IPS-18a (cell line): ENCODE results near the gene HIGD2A.

Source experiments
- H3K27ac ChIP-seq: one replicate; pipeline ENCODE4 v1.5.1; 2013; ENCODE audit warnings: low read length
- H3K27me3 ChIP-seq: one replicate; pipeline ENCODE4 v1.6.1; 2013; ENCODE audit warnings: mild to moderate bottlenecking, low read length; ENCODE audit not compliant: control insufficient read depth, insufficient read depth
- H3K36me3 ChIP-seq: one replicate; pipeline ENCODE4 v1.6.1; 2013; ENCODE audit warnings: low read depth, low read length; ENCODE audit not compliant: control insufficient read depth
- H3K4me1 ChIP-seq: one replicate; pipeline ENCODE4 v1.6.1; 2013; ENCODE audit warnings: low read depth, low read length; ENCODE audit not compliant: control insufficient read depth
- H3K4me3 ChIP-seq: one replicate; pipeline ENCODE4 v1.5.1; 2013; ENCODE audit warnings: low read length
- H3K9ac ChIP-seq: one replicate; pipeline ENCODE4 v1.6.1; 2013; ENCODE audit warnings: mild to moderate bottlenecking, low read length, moderate library complexity
- H3K9me3 ChIP-seq: one replicate; pipeline ENCODE4 v1.6.1; 2013; ENCODE audit warnings: low read depth, low read length; ENCODE audit not compliant: control insufficient read depth

Gene HIGD2A

GRCh38 chr5:176388444-176389134, at the start of gene HIGD2A, which contains the start of gene NOP16:
Gene HIGD2A, plus strand, starts transcription at chr5:176388751. Its CDS starts 69 bp downstream, at chr5:176388820.
Gene NOP16, minus strand, starts transcription at chr5:176388598. Its CDS starts 59 bp downstream, at chr5:176388539.
- no peaks in the 10 kb centered on the region for H3K9me3 ChIP-seq
- H3K27ac ChIP-seq = peak within 1 kb of the TSS; percentile 99
- H3K9ac ChIP-seq = peak within 1 kb of the TSS; percentile 99
- H3K36me3 ChIP-seq = peaks cover 35% of the 10 kb centered on the region
- H3K4me3 ChIP-seq = peak within 1 kb of the TSS; percentile 100
- H3K27me3 ChIP-seq = no peaks in the 10 kb centered on the region
- H3K4me1 ChIP-seq = peaks cover 8% of the 10 kb centered on the region

GRCh38 chr5:176339304-176339703, 49.2 kb upstream of the HIGD2A start:
- H3K27me3 ChIP-seq = no peaks in the 10 kb centered on the region
- no peaks in the 10 kb centered on the region for H3K9me3 ChIP-seq
- H3K4me1 ChIP-seq = no peaks in the 10 kb centered on the region
- H3K4me3 ChIP-seq = no peak overlapping the region
- no peak overlapping the region for H3K27ac ChIP-seq
- peaks cover 20% of the 10 kb centered on the region for H3K36me3 ChIP-seq
- no peak overlapping the region for H3K9ac ChIP-seq

- H3K9ac ChIP-seq = no peak overlapping the region
- no peak overlapping the region for H3K4me3 ChIP-seq
- H3K27ac ChIP-seq = no peak overlapping the region
- no peaks in the 10 kb centered on the region for H3K9me3 ChIP-seq
- H3K27me3 ChIP-seq = no peaks in the 10 kb centered on the region
- peaks cover 36% of the 10 kb centered on the region for H3K36me3 ChIP-seq
- H3K4me1 ChIP-seq = no peaks in the 10 kb centered on the region
Measured at GRCh38 chr5:176341325-176342157, 47.0 kb upstream of the HIGD2A start.

GRCh38 chr5:176342158-176342483, 46.4 kb upstream of the HIGD2A start:
- no peak overlapping the region for H3K27ac ChIP-seq
- H3K27me3 ChIP-seq = no peaks in the 10 kb centered on the region
- no peaks in the 10 kb centered on the region for H3K9me3 ChIP-seq
- no peak overlapping the region for H3K4me3 ChIP-seq
- H3K4me1 ChIP-seq = no peaks in the 10 kb centered on the region
- H3K9ac ChIP-seq = no peak overlapping the region
- peaks cover 36% of the 10 kb centered on the region for H3K36me3 ChIP-seq

- Histone ChIP-seq H3K27ac (no peak overlapping the region), H3K9ac (no peak overlapping the region), H3K9me3 (no peaks in the 10 kb centered on the region), H3K4me3 (no peak overlapping the region), H3K27me3 (no peaks in the 10 kb centered on the region), H3K36me3 (peaks cover 39% of the 10 kb centered on the region), H3K4me1 (no peaks in the 10 kb centered on the region)
Measured at GRCh38 chr5:176342766-176343458, 45.6 kb upstream of the HIGD2A start.

- Histone ChIP-seq H3K4me3 (no peak overlapping the region), H3K27me3 (no peaks in the 10 kb centered on the region), H3K36me3 (peaks cover 91% of the 10 kb centered on the region), H3K9me3 (no peaks in the 10 kb centered on the region), H3K9ac (no peak overlapping the region), H3K4me1 (no peaks in the 10 kb centered on the region), H3K27ac (no peak overlapping the region)
Measured at GRCh38 chr5:176350416-176350815, 38.1 kb upstream of the HIGD2A start.

GRCh38 chr5:176352116-176352878, 36.3 kb upstream of the HIGD2A start:
- Histone ChIP-seq H3K36me3 (peaks cover 79% of the 10 kb centered on the region), H3K9me3 (no peaks in the 10 kb centered on the region), H3K4me1 (no peaks in the 10 kb centered on the region), H3K4me3 (no peak overlapping the region), H3K27ac (no peak overlapping the region), H3K9ac (no peak overlapping the region), H3K27me3 (no peaks in the 10 kb centered on the region)

GRCh38 chr5:176353533-176353932, 35.0 kb upstream of the HIGD2A start:
- Histone ChIP-seq H3K36me3 (peaks cover 77% of the 10 kb centered on the region), H3K4me1 (no peaks in the 10 kb centered on the region)

GRCh38 chr5:176355400-176356178, 33.0 kb upstream of the HIGD2A start:
- Histone ChIP-seq H3K9ac (no peak overlapping the region), H3K27ac (no peak overlapping the region), H3K4me3 (no peak overlapping the region), H3K36me3 (peaks cover 65% of the 10 kb centered on the region), H3K4me1 (no peaks in the 10 kb centered on the region), H3K9me3 (no peaks in the 10 kb centered on the region), H3K27me3 (no peaks in the 10 kb centered on the region)

More at GRCh38 chr5:176353533-176353932, 35.0 kb upstream of the HIGD2A start:
- Histone ChIP-seq H3K9me3 (no peaks in the 10 kb centered on the region), H3K27ac (no peak overlapping the region), H3K27me3 (no peaks in the 10 kb centered on the region), H3K4me3 (no peak overlapping the region), H3K9ac (no peak overlapping the region)

- Histone ChIP-seq H3K4me1 (no peaks in the 10 kb centered on the region), H3K4me3 (no peak overlapping the region), H3K9me3 (no peaks in the 10 kb centered on the region), H3K36me3 (peaks cover 63% of the 10 kb centered on the region), H3K27me3 (no peaks in the 10 kb centered on the region), H3K27ac (no peak overlapping the region), H3K9ac (no peak overlapping the region)
Measured at GRCh38 chr5:176356179-176356566, 32.4 kb upstream of the HIGD2A start.
